ENCODE data around the gene TMEM125.

The TMEM125 gene

DNA sequence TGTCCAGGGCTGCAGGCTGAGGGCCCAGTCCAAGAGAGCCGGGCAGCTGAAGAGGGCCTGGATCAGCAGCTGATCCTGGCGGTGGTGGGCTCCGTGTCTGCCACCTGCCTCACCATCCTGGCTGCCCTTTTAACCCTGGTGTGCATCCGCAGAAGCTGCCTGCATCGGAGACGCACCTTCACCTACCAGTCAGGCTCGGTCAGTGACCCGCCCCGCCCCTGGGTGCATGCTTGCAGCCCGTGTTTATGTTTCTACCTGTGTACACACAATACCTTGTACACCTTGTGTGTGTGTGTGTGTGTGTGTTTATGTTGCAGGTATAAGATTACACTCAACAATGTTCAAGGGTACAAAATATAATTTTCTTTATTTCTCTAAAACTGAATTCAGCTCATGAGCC, 44.0 kb downstream of the TMEM125 start:
- DNase-seq, result no peak

DNA sequence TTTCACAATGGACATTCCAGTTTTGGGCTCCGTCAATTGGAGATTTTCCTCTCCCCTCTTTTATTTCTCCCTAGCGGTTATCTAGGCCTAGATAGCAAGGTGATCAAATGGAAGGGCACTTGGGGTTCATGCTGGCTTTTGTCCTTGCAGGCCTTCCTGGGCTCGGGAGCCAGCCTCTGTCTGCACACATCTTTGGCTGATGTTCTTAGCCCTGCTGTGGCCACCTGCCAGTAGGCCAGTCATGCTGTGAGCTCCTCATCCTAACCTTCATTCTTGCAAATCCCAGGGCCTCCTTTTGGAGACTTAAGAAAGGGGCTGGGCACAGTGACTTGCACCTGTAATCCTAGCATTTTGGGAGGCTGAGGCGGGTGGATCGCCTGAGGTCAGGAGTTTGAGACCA, 44.5 kb downstream of the TMEM125 start:
- DNase-seq, result no peak

- DNase-seq, result no peak
Measured at GRCh38 chr1:43315481-43315880, 45.7 kb downstream of the TMEM125 start.

GRCh38 chr1:43315963-43316737, 46.4 kb downstream of the TMEM125 start:
- DNase-seq, result no peak

GRCh38 chr1:43316738-43317520, 47.1 kb downstream of the TMEM125 start:
- DNase-seq, result no peak

GRCh38 chr1:43317817-43318471, 48.2 kb downstream of the TMEM125 start:
- no peak for DNase-seq

GRCh38 chr1:43318831-43319230, 49.0 kb downstream of the TMEM125 start:
- no peak for DNase-seq

- no peak for DNase-seq
Measured at GRCh38 chr1:43319288-43319687, 49.5 kb downstream of the TMEM125 start.

DNA sequence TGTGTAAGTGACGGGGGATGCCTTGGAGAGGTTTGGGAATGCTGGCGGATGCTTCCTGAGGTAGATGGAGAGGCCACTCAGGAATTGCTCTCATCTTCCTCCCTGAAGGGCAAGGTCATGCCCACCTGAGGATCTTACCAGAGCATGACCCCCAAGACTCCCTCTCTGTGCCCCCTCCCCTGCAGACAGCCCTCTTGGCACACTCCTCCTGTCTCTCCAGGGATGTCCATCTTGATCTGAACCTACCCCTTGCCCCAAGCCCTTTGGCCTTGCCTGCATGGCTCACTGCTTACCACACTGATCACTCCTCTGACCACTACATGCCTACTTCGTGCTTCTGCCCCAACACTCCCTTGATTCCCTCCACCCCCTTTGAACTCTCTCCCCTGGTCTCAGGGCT, 50.0 kb downstream of the TMEM125 start:
- DNase-seq, result no peak

GRCh38 chr1:43321331-43321891, 51.6 kb downstream of the TMEM125 start:
- no peak for DNase-seq

- DNase-seq, result no peak
Measured at GRCh38 chr1:43322506-43322905, 52.7 kb downstream of the TMEM125 start.
